ENCODE data around the gene SESN3.

- TF ChIP-seq, protein P1, sequence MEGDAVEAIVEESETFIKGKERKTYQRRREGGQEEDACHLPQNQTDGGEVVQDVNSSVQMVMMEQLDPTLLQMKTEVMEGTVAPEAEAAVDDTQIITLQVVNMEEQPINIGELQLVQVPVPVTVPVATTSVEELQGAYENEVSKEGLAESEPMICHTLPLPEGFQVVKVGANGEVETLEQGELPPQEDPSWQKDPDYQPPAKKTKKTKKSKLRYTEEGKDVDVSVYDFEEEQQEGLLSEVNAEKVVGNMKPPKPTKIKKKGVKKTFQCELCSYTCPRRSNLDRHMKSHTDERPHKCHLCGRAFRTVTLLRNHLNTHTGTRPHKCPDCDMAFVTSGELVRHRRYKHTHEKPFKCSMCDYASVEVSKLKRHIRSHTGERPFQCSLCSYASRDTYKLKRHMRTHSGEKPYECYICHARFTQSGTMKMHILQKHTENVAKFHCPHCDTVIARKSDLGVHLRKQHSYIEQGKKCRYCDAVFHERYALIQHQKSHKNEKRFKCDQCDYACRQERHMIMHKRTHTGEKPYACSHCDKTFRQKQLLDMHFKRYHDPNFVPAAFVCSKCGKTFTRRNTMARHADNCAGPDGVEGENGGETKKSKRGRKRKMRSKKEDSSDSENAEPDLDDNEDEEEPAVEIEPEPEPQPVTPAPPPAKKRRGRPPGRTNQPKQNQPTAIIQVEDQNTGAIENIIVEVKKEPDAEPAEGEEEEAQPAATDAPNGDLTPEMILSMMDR (IDR thresholded peaks at IDR 0.05) = no peak
- no peak for TF ChIP-seq EP300 (IDR thresholded peaks at IDR 0.05)
Measured at GRCh38 chr11:95143106-95143681, 87.8 kb downstream of the SESN3 start.
